Heart right ventricle (tissue), 16 donors: ENCODE measurements around the gene ADCY2. TPM values are rescaled to one million over a fixed set of nuclear protein-coding genes. Genes with fewer than 3 reads are reported as not detected.

Experiments used
- ATAC-seq, 8 donors: fragments of 200-7000 bp; cut with Tn5 transposase; one replicate each; pipeline ENCODE4 v1.9.1; 2020; ENCODE audit warnings: mild to moderate bottlenecking in 8 of 8, moderate library complexity in 8 of 8, moderate number of reproducible peaks in 1 of 8
- DNase-seq, 2 donors: peaks; one replicate each; pipeline ENCODE4 v3.0.0-alpha.2; 2020
- H3K27ac ChIP-seq, 10 donors: fragments of 200-600 bp; sonication (generic) in 2 of 10; one replicate each; pipeline versions ENCODE4 v1.5.0 to v1.8.0; 2020 to 2022; ENCODE audit warnings: mild to moderate bottlenecking in 3 of 10
- H3K27me3 ChIP-seq, 7 donors: fragments of 200-600 bp; one replicate each; pipeline ENCODE4 v1.8.0; 2021 to 2022; ENCODE audit warnings: mild to moderate bottlenecking in 2 of 7
- H3K36me3 ChIP-seq, 9 donors: fragments of 200-600 bp; sonication (generic) in 1 of 9; one replicate each; pipeline versions ENCODE4 v1.5.0 to v1.8.0; 2020 to 2022; ENCODE audit warnings: mild to moderate bottlenecking in 2 of 9
- H3K4me1 ChIP-seq, 9 donors: fragments of 200-600 bp; sonication (generic) in 1 of 9; one replicate each; pipeline versions ENCODE4 v1.5.0 to v1.8.0; 2020 to 2022; ENCODE audit warnings: mild to moderate bottlenecking in 4 of 9
- H3K4me3 ChIP-seq, 10 donors: fragments of 200-600 bp; sonication (generic) in 2 of 10; one replicate each; pipeline versions ENCODE4 v1.5.0 to v1.8.0; 2020 to 2022; ENCODE audit warnings: mild to moderate bottlenecking in 7 of 10, moderate library complexity in 2 of 10
- H3K9me3 ChIP-seq, 11 donors: fragments of 200-600 bp in 10 of 11; sonication (generic) in 2 of 11; one replicate each; pipeline versions ENCODE4 v1.5.0 to v1.8.0; 2013 to 2022; ENCODE audit warnings: mild to moderate bottlenecking in 2 of 11, control low read depth in 1 of 11, moderate library complexity in 1 of 11
- WGBS, 2 donors: extraction: QIAGEN DNeasy Blood & Tissue Kit; methylation state at CpG; one replicate each; pipeline ENCODE4 v1.1.7; 2013; ENCODE audit warnings: inconsistent platforms in 1 of 2; 5-methylcytosine and 5-hydroxymethylcytosine counted together
- intact Hi-C, 10 donors: fragments of 100-400 bp; cut with DNase I; formaldehyde crosslinking; loops; one replicate each; pipeline versions ENCODE4 v1.11.1 to v1.14.2; 2022
- polyA plus RNA-seq, 2 donors: library from polyadenylated mRNA; stranded (reverse); fragments of 200-250 nt; gene quantifications; one replicate each; pipeline ENCODE4 v1.2.3, GENCODE V29; 2013
- total RNA-seq, 10 donors: library from RNA; stranded (reverse); fragmentation: NEBNext Ultra II Directional in 3 of 10; extraction: Animal tissue kit (Norgen Biotek cat#: 25700) in 3 of 10; gene quantifications; one replicate each; pipeline versions ENCODE4 v1.2.1 to v1.2.4, GENCODE V29; 2021 to 2023
- TF ChIP-seq, protein P1 (sequence below), 9 donors: fragments of 200-600 bp; sonication (generic) in 2 of 9; IDR thresholded peaks; one replicate each; pipeline versions ENCODE4 v1.5.0 to v1.8.0; 2021 to 2022; ENCODE audit warnings: antibody characterized with exemption in 9 of 9, mild to moderate bottlenecking in 5 of 9, moderate library complexity in 1 of 9
- donor health status: Arrhythmogenic right ventricular cardiomyopathy.
- donor health status: ischemic (EF 13 %, LVEDD 7.1; RV severe dilation, severe dysfunction).
- donor health status: healthy with polysubstance abuse.
- donor health status: DM: no; HTN: yes; CAD: no.
- donor health status: DM: no; HTN: no; CAD: no.
- donor health status: ischemic (EF 25% LVEDD 6.9; RV normal size, moderate dysfunction).
- donor health status: ischemic (EF 25% LVEDD 5.7; RV mildly dilated, moderate dysfunction).
- donor health status: healthy.
- donor health status: DM: yes; HTN: yes; CAD: no.
- donor health status: Ischemic cardiomyopathy.
- donor health status: ischemic (EF 35%, LVEDD 5.7; RV mildly dilated, moderate dysfunction).
- donor health status: nonischemic (EF 11% LVEDD 7.7; RV severe dilation, severe dysfunction).
- donor health status: DM: yes; HTN: yes; CAD: no.
- donor health status: PGD.
- donor health status: ischemic (EF 29% LVEDD 5.4; RV normal size, mild dysfunction).
- donor health status: nonischemic (EF 23%, LVEDD 6.1; RV moderate dilation, normal function).

The ADCY2 gene
- total and polyA plus RNA-seq, 12 donors: 0.04 to 0.90 (median 0.17) TPM

DNA sequence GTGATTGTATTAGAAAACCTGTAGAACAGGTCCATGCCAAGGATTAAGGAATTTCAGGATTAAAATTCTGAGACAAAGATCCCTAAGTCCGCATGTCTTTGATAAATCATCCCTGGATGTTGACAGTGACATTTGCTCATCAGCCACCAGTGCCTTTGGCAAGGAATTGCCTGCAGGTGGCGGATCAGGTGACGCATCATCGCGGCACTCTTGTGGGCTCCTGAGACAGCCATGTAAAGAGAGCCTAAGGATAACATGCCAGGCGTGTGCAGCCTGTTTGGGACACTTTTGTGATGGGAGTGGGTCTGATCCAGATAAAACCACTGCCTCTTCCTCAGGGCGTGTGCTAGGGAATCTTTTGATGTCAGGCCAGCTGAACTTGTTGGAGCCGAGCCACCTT is 40.6 kb downstream of the ADCY2 start:
- TF ChIP-seq, protein P1, sequence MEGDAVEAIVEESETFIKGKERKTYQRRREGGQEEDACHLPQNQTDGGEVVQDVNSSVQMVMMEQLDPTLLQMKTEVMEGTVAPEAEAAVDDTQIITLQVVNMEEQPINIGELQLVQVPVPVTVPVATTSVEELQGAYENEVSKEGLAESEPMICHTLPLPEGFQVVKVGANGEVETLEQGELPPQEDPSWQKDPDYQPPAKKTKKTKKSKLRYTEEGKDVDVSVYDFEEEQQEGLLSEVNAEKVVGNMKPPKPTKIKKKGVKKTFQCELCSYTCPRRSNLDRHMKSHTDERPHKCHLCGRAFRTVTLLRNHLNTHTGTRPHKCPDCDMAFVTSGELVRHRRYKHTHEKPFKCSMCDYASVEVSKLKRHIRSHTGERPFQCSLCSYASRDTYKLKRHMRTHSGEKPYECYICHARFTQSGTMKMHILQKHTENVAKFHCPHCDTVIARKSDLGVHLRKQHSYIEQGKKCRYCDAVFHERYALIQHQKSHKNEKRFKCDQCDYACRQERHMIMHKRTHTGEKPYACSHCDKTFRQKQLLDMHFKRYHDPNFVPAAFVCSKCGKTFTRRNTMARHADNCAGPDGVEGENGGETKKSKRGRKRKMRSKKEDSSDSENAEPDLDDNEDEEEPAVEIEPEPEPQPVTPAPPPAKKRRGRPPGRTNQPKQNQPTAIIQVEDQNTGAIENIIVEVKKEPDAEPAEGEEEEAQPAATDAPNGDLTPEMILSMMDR (IDR thresholded peaks at IDR 0.05): no peak
- Histone ChIP-seq H3K4me3 (no peak overlapping the region), H3K36me3 (no peaks in the 10 kb centered on the region), H3K27me3 (no peaks in the 10 kb centered on the region), H3K4me1 (no peaks in the 10 kb centered on the region), H3K27ac (no peak overlapping the region), H3K9me3 (peaks cover 0 to 8% (median 0%) of the 10 kb centered on the region in 11 donors)
- no peak for DNase-seq
- intact Hi-C loops: no loop called here
- no peak for ATAC-seq
- WGBS, 2 donors: 80 to 82% methylated on average over 8 of the region's 8 CpGs

DNA sequence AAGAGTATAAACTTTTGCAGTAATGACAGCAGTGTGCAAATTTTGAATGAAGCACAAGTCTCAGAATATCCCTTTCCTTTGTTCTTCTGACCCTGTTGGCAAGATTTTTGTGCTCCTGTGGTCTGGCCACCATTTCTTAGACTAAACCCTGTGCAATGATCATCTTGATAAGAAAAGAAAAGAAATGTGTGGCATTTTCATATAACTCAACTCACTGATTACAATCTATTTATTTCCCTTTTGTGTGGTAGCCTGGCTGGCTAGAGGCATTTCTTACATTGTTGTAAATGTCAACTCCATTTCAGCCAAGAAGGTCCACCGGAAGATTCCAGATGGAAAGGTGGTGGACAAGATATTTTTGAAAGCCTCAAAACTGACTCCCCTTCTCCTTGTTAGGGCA is 41.9 kb downstream of the ADCY2 start:
- Histone ChIP-seq H3K4me1 (no peaks in the 10 kb centered on the region), H3K36me3 (no peaks in the 10 kb centered on the region), H3K27me3 (no peaks in the 10 kb centered on the region), H3K4me3 (no peak overlapping the region), H3K9me3 (peaks cover 0 to 8% (median 0%) of the 10 kb centered on the region in 11 donors), H3K27ac (no peak overlapping the region)
- DNase-seq (no peak), ATAC-seq (no peak)
- TF ChIP-seq, protein P1 (IDR thresholded peaks at IDR 0.05): no peak
- intact Hi-C loops: no loop called here
- WGBS, 2 donors: 77 to 90% methylated on average over 1 of the region's 1 CpG

DNA sequence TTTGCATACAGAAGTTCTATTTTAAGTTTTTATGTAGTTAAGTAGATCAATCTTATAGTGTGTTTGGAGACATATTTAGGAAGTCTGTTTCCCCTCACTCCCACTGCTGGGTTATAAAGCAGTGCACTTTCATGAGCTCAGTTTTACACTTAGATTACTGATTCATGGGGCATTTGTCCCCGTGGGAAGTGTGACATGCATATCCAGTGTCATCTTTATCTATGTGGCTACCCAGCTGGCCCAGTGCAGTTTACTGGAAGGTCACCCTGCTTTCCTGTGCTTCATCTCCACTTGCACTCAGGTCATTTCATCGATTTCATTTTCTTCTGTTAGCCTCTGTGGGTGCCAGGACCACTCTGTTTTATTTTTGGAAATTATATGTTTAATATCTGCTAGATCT is 49.1 kb downstream of the ADCY2 start:
- H3K36me3 ChIP-seq: no peaks in the 10 kb centered on the region
- intact Hi-C loops: no loop called here
- 38 to 39% methylated on average over 2 of the region's 2 CpGs for WGBS, 2 donors
- H3K27ac ChIP-seq: no peak overlapping the region
- no peaks in the 10 kb centered on the region for H3K4me1 ChIP-seq
- no peak for DNase-seq
- H3K4me3 ChIP-seq: no peak overlapping the region
- H3K9me3 ChIP-seq: peaks cover 0 to 3% (median 0%) of the 10 kb centered on the region in 11 donors
- H3K27me3 ChIP-seq: no peaks in the 10 kb centered on the region
- ATAC-seq: no peak
- TF ChIP-seq, protein P1 (IDR thresholded peaks at IDR 0.05): no peak

DNA sequence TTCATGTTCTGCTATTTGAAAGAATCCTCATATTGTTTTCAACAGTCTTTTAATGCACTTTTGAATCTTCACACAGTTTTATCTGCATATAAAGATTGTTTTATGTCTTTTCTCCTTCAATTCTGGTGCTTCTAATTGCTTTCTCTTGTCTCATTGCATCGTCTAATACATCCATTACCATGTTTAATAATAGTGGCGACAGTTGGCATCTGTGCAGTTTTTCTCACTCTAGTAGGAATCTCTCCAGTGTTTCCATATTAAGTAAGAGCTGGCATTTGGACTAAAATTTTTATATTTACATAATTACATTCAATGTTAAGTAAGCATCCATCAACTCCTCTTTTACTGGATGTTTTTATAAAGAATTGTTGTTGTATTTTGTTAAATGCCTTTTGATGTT is 49.9 kb downstream of the ADCY2 start:
- intact Hi-C loops: no loop called here
- no peaks in the 10 kb centered on the region for H3K27me3 ChIP-seq
- no peak overlapping the region for H3K4me3 ChIP-seq
- no peak overlapping the region for H3K27ac ChIP-seq
- ATAC-seq (no peak), DNase-seq (no peak)
- 66 to 68% methylated on average over 2 of the region's 2 CpGs for WGBS, 2 donors
- H3K9me3 ChIP-seq: peaks cover 0 to 8% (median 0%) of the 10 kb centered on the region in 11 donors
- no peaks in the 10 kb centered on the region for H3K36me3 ChIP-seq
- H3K4me1 ChIP-seq: no peaks in the 10 kb centered on the region
- TF ChIP-seq, protein P1 (IDR thresholded peaks at IDR 0.05): no peak
